CD4-positive, alpha-beta T cell treated with Interleukin-6 at 100 ng/mL for 8 hours (primary cell): ENCODE measurements around the gene NKX6-2.
"Not testable (repeated sequence)": the region's sequence is repeated elsewhere in the genome, so short reads cannot be mapped to it uniquely, and the experiment has no call there.

Experiments used
- DNase-seq: peaks from one replicate; pipeline ENCODE4 v3.0.0-alpha.2; 2020; ENCODE audit warnings: mixed read lengths, low spot score

The NKX6-2 gene

DNA sequence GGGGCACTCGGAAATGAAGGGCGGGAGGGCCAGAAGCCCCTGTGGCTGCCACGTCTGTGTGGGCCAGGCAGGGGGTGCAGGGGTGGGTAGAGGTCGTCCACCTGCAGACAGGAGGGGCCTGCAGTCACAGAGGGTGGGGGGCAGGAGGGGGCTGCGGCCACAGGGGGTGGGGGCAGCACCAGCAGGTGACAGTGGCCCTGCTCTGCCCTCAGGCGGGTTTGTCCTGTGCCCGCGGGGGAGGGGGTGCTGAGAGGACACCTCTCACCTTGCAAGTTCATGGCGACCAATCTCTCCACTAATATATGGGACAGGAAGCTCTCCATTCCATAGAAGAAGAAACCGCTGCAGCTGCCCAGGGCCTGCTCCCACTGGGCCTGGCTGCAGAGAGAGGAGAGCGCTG, 26.6 kb upstream of the NKX6-2 start:
- no peak for DNase-seq

DNA sequence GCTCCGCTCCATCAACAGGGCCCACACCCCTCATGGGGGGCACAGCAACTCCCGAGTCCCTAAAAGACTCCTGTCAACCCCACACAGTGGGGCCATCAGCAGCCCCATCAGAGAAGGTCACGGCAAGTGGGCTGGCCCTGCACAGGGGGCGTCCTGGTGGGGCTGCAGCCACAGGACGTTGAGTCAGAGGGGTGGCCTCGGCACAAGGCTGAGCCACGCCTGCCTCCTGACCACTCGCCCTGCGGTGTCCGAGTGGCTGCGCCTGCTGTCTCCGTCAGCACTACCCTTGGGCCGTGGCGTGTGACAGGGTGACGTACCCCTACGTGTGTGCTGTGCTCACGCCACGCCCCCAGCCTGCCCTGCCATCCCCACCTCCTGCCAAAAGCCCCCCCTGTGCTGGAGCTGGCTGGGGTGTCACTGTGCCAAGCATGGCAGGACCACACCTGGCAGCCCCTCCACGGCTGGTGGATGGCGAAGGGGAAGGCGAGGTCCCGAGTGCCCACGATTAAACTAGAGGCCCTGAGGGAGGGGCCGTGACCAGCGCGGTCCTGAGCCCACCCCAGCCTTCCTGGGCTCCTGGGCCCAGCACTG, 26.0 kb upstream of the NKX6-2 start:
- DNase-seq: no peak

DNA sequence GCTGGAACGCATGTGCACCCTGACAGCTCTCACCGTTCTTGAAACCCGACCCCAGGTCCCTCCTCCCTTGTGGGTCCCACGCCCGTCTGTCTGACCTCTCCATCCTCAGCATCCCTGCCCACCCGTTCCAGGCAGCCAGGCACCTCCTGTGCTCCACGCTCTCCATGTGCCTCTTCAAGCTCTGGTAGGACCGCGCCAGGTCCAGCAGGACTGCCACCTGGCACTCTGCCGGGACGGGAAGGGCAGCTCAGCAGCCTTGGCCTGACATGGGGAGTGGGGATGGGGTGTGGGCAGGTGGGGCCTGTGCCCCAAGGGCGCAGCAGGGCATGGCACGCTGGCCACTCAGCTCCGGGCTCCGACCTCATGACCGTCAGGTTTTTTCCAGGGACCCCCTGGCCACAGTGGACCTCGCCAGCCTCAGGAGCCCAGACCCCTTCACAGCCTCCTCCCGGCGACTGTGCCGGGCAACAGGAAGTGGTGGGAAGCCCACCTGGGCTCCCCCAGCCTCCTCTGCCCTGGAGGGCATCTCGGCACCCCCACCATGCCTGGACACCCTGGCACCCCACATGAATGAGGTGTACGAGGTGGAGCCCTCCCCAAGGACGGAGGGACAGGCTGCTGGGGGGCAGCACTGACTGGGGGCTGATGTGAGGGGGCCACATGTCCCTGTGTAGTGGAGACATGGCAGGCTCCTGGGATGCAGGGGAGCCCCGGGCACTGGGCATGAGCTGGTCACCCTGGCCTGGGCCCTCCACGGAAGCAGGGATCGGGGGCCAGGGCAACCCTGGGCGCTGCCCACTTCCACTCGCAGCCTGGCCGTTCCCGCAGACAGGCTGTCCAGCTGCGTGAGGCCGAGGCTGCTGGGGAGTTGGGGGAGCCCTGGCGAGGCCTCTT, 25.1 kb upstream of the NKX6-2 start:
- no peak for DNase-seq

DNA sequence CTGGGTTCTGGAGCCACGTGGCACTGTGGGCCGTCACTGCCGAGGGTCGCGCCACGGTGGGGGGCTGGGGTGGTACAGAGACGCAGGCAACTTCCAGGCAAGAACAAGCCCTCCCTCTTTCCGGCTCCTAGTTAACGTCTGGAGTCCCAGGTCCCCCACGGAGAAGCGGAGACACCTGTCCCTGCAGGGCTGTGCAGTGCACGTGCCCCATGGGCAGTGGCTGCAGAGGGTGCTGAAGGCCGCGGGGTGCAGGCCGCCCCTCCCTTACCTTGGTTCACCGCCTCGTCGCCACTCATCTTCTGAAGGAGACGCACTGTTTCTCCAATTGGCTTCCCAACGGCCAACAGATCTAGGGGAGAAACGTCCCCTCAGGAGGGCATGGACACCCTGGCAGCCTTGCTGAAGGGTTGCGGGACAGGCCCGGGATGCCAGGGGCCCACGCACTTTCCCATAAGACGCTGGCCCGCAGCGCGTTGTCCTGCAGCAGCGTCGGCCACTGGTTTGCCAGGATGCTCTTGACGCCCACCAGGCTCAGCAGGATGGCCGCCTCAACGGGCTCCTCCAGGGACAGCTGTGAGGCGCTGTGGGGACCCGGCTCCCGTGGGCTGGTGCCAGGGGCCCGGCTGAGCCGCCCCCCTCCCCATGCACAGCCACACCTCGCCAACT, 24.3 kb upstream of the NKX6-2 start:
- no peak for DNase-seq

DNA sequence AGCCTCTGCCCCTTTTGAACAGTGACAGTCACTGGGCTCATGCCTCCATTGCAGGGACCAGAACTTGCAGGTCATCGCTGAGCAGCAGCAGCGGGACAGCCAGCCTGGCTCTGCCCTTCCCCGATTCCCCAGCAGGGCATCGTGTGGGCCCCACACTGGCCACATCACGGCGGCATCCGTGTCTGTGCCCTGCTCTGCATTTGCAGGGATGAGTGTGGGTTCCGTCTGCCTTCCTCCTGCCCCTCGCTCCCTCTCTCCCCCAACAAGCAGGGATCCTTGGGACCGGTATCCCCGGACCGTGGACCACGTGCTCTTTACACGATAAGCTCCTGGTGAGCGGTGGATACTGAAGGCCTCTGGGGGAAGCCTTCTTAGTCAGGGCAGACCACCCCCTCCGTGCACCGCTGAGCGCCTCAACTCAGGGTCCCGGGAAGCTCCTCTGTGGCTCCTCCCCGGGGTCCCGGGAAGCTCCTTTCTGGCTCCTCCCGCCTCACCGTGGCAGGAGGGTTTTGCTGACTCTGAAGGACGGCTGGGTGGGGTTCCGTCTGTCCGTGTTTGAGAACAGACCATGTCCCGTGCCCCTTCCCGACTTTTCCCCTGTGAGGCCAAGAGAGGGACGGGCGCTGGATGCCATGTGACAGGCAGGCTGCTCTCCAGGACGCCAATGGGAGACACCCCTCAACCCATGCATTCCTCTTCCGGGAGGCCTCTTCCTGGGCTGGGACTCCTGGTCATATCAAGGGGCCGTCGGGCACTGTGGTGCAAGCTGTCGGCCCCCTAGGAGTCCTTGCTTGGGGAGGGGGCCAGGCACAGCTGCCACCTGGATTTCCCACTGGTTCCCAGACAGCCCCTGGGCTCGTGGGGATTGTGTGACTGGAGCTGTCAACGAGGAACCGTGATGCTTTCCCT, 23.5 kb upstream of the NKX6-2 start:
- DNase-seq: no peak

DNA sequence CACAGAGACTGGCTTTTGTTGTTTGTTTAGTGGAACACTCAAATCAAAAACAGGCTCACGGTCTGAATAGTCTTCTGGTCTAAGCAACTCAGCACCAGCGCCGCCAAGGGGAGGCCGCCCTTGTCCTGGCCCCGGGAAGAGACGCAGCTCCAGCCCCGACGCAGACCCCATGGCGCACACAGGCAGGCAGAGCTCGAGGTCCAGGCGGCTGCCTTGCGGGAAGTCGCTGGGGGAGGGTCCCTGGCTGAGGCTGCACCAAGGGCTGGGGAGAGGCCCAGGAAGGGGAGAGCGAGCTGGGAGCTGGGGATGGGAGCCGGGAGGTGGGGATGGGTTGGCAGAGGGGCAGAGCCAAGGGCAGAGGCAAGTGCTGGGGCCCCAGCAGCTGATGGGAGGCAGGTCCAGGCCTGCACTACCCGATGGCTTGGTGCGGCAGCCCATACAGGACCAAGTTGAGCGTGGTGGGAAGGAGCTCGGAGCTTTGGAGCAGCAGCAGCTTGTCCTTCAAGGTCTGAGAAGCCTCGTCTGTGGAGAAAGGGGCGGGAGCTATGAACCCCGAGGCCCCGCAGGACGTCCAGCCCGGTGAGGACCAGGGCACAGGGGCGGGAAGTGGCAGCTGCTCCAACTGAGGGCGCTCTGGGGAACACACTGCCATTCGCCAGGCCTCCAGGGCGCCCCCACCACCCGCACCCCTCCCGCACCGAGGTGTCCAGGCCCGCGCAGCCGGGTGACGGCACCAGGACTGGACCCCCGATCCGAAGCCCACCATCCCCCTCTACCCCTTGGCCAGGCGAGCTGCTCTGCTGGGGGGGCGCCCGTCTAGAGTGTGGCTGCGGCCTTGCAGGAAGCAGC, 22.7 kb upstream of the NKX6-2 start:
- no peak for DNase-seq

DNA sequence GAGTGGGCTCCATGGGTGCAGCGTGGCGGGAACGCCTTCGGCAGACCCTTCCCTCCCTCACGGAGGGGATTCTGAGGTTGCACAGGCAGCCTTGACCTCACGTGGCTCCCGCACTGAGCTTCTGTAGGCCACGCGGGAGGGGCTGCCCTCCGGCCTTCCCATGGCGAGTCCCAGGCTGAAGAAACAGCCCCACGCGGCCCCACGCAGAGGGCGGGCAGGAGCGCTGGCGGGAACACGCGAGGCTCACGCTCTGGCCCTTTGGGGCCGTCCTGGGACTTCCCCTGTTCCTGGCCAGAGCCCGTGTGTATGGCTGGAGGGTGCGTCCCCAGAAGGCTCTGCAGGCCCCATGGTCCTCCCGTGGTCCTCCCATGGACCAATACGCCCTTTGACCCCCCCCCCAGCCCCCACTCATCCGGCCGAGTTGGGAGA, 21.7 kb upstream of the NKX6-2 start:
- DNase-seq: no peak

DNA sequence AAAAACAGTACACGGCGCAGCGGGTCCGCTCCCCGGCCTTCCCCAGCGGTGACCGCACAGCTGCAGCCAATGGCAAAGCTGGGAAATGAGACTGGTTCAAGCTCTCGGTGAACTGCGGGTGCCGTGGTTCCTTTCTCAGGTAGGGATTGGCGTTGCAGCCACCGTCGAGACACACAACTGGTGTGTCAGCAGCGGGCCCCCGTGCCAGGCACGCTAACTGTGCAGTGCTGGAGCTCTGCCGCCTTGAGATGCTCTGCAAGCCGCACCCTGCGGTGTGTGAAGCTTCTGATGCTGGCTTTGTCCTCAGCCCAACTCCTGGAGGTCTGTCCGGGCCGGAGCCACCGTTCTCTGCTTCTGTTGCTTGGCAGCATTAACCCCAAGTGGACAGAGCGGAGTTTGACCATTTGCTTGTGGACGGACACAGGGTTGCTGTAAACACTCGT, 20.6 kb upstream of the NKX6-2 start:
- DNase-seq: no peak

DNA sequence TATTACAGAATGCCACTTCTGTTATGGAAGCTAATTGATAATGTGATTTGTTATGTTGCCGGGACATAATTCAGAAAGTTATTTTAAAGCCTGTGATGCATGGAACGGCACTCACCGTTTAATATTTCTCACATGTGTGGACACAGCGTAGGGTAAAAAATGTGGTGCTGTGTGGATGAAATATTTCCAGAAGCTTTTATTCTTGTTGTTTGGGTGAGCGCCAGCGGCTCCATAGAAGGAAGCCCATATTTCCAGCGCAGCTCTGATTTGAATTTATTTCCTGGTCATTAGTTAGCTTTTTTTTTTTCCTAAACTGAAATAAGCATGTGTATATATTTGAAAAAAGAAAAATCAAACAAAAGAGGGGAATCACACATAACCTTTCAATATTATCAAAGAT, 20.2 kb upstream of the NKX6-2 start:
- no peak for DNase-seq

DNA sequence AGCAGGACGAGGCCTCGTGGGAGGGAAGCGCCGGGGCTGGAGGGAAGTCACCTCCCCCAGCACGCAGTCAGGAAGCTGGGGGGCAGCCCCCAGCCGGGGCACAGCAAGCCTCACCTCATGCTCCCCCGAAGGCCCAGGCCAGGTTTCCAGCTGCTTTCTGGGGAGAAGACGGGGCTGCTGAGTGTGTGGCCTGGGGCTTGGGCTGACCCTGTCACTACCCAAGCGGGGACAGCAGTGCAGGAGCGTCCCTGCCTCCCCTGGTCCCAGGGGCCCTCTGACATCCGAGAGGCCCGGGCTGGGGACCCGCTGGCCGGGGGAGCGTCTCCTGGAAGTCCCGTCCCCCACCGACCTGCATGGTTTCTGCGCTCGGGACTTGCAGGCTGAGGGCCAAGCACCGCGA, 19.7 kb upstream of the NKX6-2 start:
- DNase-seq: no peak

DNA sequence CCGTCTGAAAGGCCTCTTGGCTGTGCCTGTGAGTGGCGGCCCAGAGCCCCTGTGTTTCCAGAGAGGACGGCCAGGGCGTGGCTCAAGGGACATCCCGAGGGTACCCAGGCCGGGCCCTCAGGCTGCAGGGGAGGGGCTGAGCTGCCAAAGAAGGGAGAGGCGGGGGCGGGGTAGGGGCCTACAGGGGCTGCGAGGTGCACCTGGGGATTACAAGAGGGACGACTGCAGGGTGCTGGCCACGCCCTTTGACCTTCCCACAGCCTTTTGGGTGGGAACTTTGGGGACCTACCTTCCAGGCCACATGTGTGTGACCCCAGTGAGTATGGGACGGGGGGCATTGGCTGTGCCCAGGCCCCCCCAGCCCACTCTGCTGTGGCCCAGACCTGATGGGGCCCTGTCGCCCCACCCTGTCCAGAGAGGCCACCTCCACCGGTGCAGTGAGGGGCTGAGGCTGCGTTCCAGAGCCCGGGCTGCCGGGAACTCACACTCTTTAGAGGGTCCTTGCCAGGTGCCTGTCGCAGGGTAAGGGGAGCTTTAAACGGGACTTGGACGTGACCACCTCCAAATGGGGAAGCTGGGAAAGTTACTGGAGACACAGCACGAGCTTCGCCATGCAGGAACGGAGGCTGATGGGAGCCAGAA, 19.0 kb upstream of the NKX6-2 start:
- no peak for DNase-seq

DNA sequence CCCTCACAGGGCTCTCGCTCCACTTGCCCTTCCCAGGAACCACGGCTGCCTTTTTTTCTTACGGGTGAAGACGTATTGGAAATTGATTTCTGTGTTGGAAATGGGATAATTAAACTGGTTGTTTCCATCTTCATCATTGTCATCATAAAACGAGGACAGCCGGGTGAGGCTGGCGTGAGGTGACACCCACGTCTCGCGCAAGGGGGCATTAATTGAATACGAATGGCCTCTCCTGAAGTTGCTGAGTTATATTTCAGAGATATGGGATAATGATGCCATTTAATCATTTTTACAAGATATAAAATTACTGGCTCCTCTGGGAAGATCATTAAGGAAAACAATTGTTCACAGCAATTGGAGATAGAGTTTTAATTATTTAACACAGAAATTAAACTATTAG, 18.3 kb upstream of the NKX6-2 start:
- DNase-seq: no peak

DNA sequence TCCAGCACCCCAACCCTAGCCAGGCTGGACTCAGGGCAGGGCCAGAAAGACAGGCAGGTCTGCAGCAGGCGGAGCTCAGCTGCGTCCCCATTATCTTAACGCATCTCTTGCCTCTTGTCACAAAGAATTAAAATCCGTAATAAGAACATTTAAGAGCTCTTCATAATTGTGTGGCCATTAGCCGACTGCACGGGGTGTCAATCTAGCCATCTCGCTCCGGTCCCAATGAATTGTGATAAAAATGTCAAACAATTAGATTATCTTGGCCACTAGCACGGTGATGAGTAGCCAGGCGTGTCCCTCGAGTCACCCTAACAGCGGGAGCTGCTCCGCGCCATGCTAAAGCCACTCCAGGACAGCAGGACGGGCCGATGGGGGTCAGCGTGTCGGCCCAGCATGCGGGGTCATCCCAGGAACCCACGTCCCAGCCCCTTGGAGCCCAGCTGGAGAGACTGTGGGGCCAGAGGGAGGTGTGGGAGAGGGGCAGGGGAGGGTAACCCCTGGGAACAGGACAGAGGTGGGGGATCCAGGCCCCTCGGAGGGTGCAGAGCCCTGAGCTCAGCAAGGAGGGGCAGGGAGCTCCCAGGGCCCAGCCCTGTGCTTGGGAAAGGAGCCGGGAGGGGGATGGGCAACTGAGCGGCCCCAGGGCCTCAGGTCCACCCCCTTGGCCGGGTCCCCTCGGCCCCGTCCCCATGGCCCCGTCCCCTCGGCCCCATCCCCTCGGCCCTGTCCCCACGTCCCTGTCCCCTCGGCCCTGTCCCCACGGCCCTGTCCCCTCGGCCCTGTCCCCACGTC, 17.7 kb upstream of the NKX6-2 start:
- DNase-seq: no peak

DNA sequence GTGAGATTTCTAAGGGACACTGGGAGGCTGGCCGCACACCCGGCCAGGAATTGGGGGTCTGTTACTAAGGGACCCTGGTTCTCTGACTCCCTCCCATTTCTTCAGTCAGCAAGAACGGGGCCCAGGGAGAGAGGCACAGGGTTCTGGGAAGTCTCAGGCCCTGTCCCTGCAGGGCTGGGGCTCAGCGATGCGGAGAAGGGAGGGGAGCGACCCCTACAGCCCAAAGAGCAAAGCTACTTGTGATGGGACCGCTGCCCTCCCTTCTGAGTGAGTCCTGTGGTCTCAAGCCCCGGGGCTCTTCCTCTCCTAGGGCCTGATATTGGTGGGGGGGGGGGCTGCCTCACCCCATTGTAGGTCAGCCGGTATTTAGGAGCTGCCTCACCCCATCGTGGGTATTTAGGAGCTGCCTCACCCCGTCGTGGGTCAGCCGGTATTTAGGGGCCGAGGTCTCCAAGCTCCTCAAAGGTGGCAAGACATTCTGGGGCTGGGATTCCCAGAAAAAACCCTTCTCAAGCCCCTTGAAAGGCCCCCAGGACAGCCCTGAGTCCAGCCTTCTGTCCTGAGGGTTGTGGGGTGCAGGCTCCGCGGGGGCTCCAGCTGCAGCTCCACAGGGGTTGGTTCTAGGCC, 16.9 kb upstream of the NKX6-2 start:
- no peak for DNase-seq

DNA sequence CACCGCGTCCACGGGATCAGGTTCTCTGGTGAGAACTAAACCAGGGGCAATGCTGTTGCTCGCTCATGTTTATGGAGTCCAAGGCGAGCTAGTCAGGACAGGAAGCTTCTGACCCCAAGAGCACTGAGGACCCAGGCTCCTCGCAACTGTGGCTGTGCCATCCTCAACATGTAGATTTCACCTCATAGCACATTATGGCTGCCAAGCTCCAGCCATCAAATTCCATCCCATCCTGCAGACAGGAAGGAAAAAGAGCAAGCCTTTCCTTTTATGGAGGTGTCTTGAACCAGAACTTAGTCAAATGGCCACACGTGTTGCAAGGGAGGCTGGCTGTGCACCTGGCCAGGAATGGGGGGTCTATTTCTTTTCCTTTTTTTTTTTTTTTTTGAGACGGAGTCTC, 16.1 kb upstream of the NKX6-2 start:
- DNase-seq: no peak

DNA sequence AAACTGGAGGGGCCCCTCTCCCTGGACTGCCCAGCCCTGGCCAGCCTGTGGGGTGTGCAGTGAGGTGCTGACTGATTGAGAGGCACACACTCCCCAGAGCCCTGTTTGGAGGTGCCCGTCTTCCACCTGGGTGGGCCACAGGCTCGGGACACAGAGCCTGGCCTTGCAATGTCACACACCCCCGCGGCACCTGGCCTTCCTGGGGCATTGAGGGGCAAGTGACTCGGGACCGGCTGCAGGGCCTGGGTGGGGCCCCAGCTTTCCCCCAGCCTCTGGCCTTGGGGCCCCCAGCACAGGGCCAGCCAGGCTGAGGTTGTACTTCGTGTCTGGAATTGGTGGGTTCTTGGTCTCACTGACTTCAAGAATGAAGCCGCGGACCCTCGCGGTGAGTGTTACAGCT, 13.9 kb upstream of the NKX6-2 start:
- no peak for DNase-seq

DNA sequence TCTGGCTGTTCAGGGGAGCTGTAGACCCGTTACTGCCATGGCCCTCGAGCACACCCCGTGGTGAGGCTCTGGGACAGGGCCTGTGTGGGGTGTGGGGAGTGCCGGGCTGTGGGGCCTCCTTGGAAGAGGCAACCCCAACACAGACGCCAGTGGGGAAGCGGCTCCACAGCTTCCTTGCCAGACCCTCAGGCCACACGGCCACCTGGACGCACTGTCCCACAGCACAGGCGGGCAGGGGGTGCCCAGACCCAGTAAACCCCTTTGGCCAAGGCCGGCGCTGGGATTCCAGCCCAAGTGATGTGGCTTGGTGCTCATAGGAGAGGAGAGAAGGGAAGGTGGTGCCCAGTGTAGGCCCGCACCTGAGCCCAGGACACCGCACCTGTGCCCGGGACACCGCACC, 12.9 kb upstream of the NKX6-2 start:
- DNase-seq: no peak

DNA sequence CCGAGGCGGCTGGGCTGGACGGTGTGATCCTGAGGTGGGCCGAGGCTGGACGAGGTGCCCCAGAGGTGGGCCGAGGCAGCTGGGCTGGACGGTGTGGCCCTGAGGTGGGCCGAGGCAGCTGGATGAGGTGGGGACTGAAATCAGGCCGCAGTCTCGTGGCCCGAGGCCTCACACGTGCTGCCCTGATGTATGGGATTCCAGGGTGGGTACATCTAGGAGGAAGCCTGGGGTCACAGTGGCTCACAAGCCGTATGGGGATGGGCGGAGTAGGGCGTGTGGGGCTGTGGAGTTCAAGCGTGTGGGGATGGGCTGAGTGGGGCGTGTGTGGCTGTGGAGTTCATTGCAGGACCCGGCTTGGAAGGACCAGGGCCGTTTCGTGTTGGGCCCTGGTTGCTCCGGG, 12.5 kb upstream of the NKX6-2 start:
- no peak for DNase-seq

DNA sequence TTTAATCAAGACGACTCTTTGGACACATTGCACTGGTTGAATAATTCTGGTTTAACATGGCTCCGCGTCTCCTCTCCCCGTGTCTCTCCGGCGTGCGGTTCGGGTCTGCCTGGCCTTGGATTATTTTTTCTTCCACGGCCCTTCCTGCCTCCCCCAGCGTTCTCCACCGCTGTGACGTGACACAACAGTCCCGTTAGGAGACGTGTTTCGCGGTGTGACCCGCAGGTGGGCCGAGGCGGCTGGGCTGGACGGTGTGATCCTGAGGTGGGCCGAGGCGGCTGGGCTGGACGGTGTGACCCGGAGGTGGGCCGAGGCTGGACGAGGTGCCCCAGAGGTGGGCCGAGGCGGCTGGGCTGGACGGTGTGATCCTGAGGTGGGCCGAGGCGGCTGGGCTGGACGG, 12.0 kb upstream of the NKX6-2 start:
- DNase-seq: not testable (repeated sequence)
